HG02938 (cell line): ENCODE measurements around the gene SLC12A3.

ENCODE experiments used
- ATAC-seq: cut with Tn5 transposase; IDR thresholded peaks from one replicate; pipeline ENCODE4 v1.9.1; 2021; ENCODE audit warnings: mild to moderate bottlenecking, moderate library complexity; ENCODE audit not compliant: unreplicated experiment

SLC12A3 gene

GRCh38 chr16:56889206-56889605 lies 24.2 kb downstream of the SLC12A3 start:
- no peak for ATAC-seq

- no peak for ATAC-seq
Measured at GRCh38 chr16:56891685-56892084, 26.7 kb downstream of the SLC12A3 start.

GRCh38 chr16:56892705-56893104 lies 27.7 kb downstream of the SLC12A3 start:
- ATAC-seq, result no peak

- no peak for ATAC-seq
Measured at GRCh38 chr16:56894331-56894917, 29.4 kb downstream of the SLC12A3 start.

- no peak for ATAC-seq
Measured at GRCh38 chr16:56895813-56896212, 30.8 kb downstream of the SLC12A3 start.

- no peak for ATAC-seq
Measured at GRCh38 chr16:56896244-56896643, 31.2 kb downstream of the SLC12A3 start.

- ATAC-seq, result no peak
Measured at GRCh38 chr16:56897026-56897799, 32.2 kb downstream of the SLC12A3 start.

GRCh38 chr16:56898847-56899246 lies 33.8 kb downstream of the SLC12A3 start:
- ATAC-seq, result no peak

GRCh38 chr16:56903866-56904265 lies 38.9 kb downstream of the SLC12A3 start:
- ATAC-seq, result no peak

GRCh38 chr16:56907401-56907800 lies 42.4 kb downstream of the SLC12A3 start:
- no peak for ATAC-seq

GRCh38 chr16:56909527-56909979 lies 44.5 kb downstream of the SLC12A3 start:
- ATAC-seq, result no peak

GRCh38 chr16:56910112-56910511 lies 45.1 kb downstream of the SLC12A3 start:
- no peak for ATAC-seq

GRCh38 chr16:56910654-56911539 lies 45.9 kb downstream of the SLC12A3 start:
- no peak for ATAC-seq

- no peak for ATAC-seq
Measured at GRCh38 chr16:56911771-56912571, 47.0 kb downstream of the SLC12A3 start.

- no peak for ATAC-seq
Measured at GRCh38 chr16:56912746-56913708, 48.0 kb downstream of the SLC12A3 start.

GRCh38 chr16:56914896-56915295 lies 49.9 kb downstream of the SLC12A3 start:
- no peak for ATAC-seq

GRCh38 chr16:56915336-56916119 lies 50.5 kb downstream of the SLC12A3 start:
- no peak for ATAC-seq

GRCh38 chr16:56916571-56917403 lies 51.8 kb downstream of the SLC12A3 start:
- peak; percentile 83 for ATAC-seq
